Measurements from ENCODE around the gene C5. TPM values are rescaled to one million over a fixed set of nuclear protein-coding genes. Genes with fewer than 3 reads are reported as not detected.

The C5 gene
- total RNA-seq, 2 experiments from 2014 or later = 2.5 to 2.7 TPM

- no peak overlapping the region for H3K27ac Mint-ChIP-seq
- ChIA-PET POLR2A (no interaction called here), CTCF (no interaction called here)
- H3K36me3 Mint-ChIP-seq = peaks cover 2% of the 10 kb centered on the region
- no peak overlapping the region for H3K4me3 Mint-ChIP-seq
- no peaks in the 10 kb centered on the region for H3K9me3 Mint-ChIP-seq
- no peaks in the 10 kb centered on the region for H3K27me3 Mint-ChIP-seq
- peaks cover 8% of the 10 kb centered on the region for H3K4me1 Mint-ChIP-seq (ENCODE audit: low read depth)
- peak; percentile 44 for DNase-seq
- intact Hi-C loops (cut with micrococcal nuclease) = no loop called here
Observed at GRCh38 chr9:121009650-121010049, 40.4 kb downstream of the C5 start.

- Mint-ChIP-seq H3K4me1 (ENCODE audit: low read depth) (no peaks in the 10 kb centered on the region), H3K27me3 (no peaks in the 10 kb centered on the region), H3K9me3 (no peaks in the 10 kb centered on the region), H3K4me3 (no peak overlapping the region), H3K36me3 (no peaks in the 10 kb centered on the region), H3K27ac (no peak overlapping the region)
- DNase-seq = no peak
- CTCF ChIA-PET = interaction anchor here (1.0 to 1.5 kb wide), 3 partner anchors 16 to 61 kb away, joined by 3 to 5 read pairs (median 3); no protein-coding TSS in a partner anchor
- intact Hi-C loops (cut with micrococcal nuclease) = no loop called here
- POLR2A ChIA-PET = no interaction called here
Observed at GRCh38 chr9:120999317-120999716, 50.8 kb downstream of the C5 start.

- ChIA-PET POLR2A (no interaction called here), CTCF (interaction anchor here (0.7 to 1.5 kb wide), 4 partner anchors 15 to 62 kb away, joined by 3 to 5 read pairs (median 4); no protein-coding TSS in a partner anchor)
- no peak overlapping the region for H3K27ac Mint-ChIP-seq
- intact Hi-C loops (cut with micrococcal nuclease) = no loop called here
- no peaks in the 10 kb centered on the region for H3K9me3 Mint-ChIP-seq
- H3K36me3 Mint-ChIP-seq = no peaks in the 10 kb centered on the region
- no peaks in the 10 kb centered on the region for H3K27me3 Mint-ChIP-seq
- H3K4me1 Mint-ChIP-seq (ENCODE audit: low read depth) = no peaks in the 10 kb centered on the region
- no peak for DNase-seq
- H3K4me3 Mint-ChIP-seq = no peak overlapping the region
Observed at GRCh38 chr9:120998111-120998510, 52.0 kb downstream of the C5 start.

GRCh38 chr9:120997502-120997901, 52.6 kb downstream of the C5 start:
- Mint-ChIP-seq H3K4me1 (ENCODE audit: low read depth) (no peaks in the 10 kb centered on the region), H3K9me3 (no peaks in the 10 kb centered on the region), H3K27ac (no peak overlapping the region), H3K27me3 (no peaks in the 10 kb centered on the region), H3K4me3 (no peak overlapping the region), H3K36me3 (no peaks in the 10 kb centered on the region)
- ChIA-PET CTCF (no interaction called here), POLR2A (no interaction called here)
- intact Hi-C loops (cut with micrococcal nuclease) = no loop called here
- no peak for DNase-seq

- Mint-ChIP-seq H3K9me3 (no peaks in the 10 kb centered on the region), H3K27me3 (no peaks in the 10 kb centered on the region), H3K36me3 (no peaks in the 10 kb centered on the region), H3K4me1 (ENCODE audit: low read depth) (no peaks in the 10 kb centered on the region), H3K27ac (no peak overlapping the region), H3K4me3 (no peak overlapping the region)
- no peak for DNase-seq
- intact Hi-C loops (cut with micrococcal nuclease) = no loop called here
- ChIA-PET CTCF (interaction anchor here (1.9 kb wide), 1 partner anchor 64 kb away, joined by 5 read pairs; no protein-coding TSS in a partner anchor), POLR2A (no interaction called here)
Observed at GRCh38 chr9:120996409-120996808, 53.7 kb downstream of the C5 start.

GRCh38 chr9:120989065-120989464, 61.0 kb downstream of the C5 start:
- intact Hi-C loops (cut with micrococcal nuclease) = loop anchor here (10.0 kb wide), 1 partner anchor 176 kb away; no protein-coding TSS in a partner anchor
- H3K9me3 Mint-ChIP-seq = no peaks in the 10 kb centered on the region
- no peaks in the 10 kb centered on the region for H3K27me3 Mint-ChIP-seq
- POLR2A ChIA-PET = no interaction called here
- H3K4me1 Mint-ChIP-seq (ENCODE audit: low read depth) = no peaks in the 10 kb centered on the region
- H3K27ac Mint-ChIP-seq = no peak overlapping the region
- no peaks in the 10 kb centered on the region for H3K36me3 Mint-ChIP-seq
- DNase-seq = no peak
- CTCF ChIA-PET = interaction anchor here (0.7 kb wide), 1 partner anchor 39 kb away, joined by 3 read pairs; no protein-coding TSS in a partner anchor
- no peak overlapping the region for H3K4me3 Mint-ChIP-seq

GRCh38 chr9:120985819-120986222, 64.3 kb downstream of the C5 start:
- CTCF ChIA-PET = interaction anchor here (0.6 to 10.1 kb wide), 9 partner anchors 35 to 334 kb away, joined by 3 to 112 read pairs (median 4); no protein-coding TSS in a partner anchor
- no peak overlapping the region for H3K4me3 Mint-ChIP-seq
- H3K4me1 Mint-ChIP-seq (ENCODE audit: low read depth) = no peaks in the 10 kb centered on the region
- H3K27ac Mint-ChIP-seq = no peak overlapping the region
- H3K27me3 Mint-ChIP-seq = no peaks in the 10 kb centered on the region
- no peak for DNase-seq
- no peaks in the 10 kb centered on the region for H3K36me3 Mint-ChIP-seq
- H3K9me3 Mint-ChIP-seq = no peaks in the 10 kb centered on the region
- POLR2A ChIA-PET = no interaction called here
- intact Hi-C loops (cut with micrococcal nuclease) = loop anchor here (10.0 kb wide), 1 partner anchor 179 kb away; no protein-coding TSS in a partner anchor

- ChIA-PET POLR2A (no interaction called here), CTCF (interaction anchor here (1.2 to 10.1 kb wide), 4 partner anchors 15 to 228 kb away, joined by 3 to 112 read pairs (median 14); no protein-coding TSS in a partner anchor)
- Mint-ChIP-seq H3K27me3 (no peaks in the 10 kb centered on the region), H3K27ac (no peak overlapping the region), H3K9me3 (no peaks in the 10 kb centered on the region), H3K4me1 (ENCODE audit: low read depth) (no peaks in the 10 kb centered on the region), H3K4me3 (no peak overlapping the region), H3K36me3 (no peaks in the 10 kb centered on the region)
- intact Hi-C loops (cut with micrococcal nuclease) = loop anchor here (10.0 kb wide), 1 partner anchor 181 kb away; no protein-coding TSS in a partner anchor
- DNase-seq = no peak
Observed at GRCh38 chr9:120983259-120983837, 66.7 kb downstream of the C5 start.

- Mint-ChIP-seq H3K27ac (no peak overlapping the region), H3K27me3 (no peaks in the 10 kb centered on the region), H3K4me3 (no peak overlapping the region), H3K4me1 (ENCODE audit: low read depth) (no peaks in the 10 kb centered on the region), H3K36me3 (no peaks in the 10 kb centered on the region), H3K9me3 (no peaks in the 10 kb centered on the region)
- POLR2A ChIA-PET = no interaction called here
- DNase-seq = no peak
- intact Hi-C loops (cut with micrococcal nuclease) = loop anchor here (10.0 kb wide), 1 partner anchor 182 kb away; no protein-coding TSS in a partner anchor
- CTCF ChIA-PET = interaction anchor here (1.2 to 10.1 kb wide), 6 partner anchors 16 to 227 kb away, joined by 3 to 112 read pairs (median 5); no protein-coding TSS in a partner anchor
Observed at GRCh38 chr9:120982836-120983235, 67.2 kb downstream of the C5 start.

GRCh38 chr9:120980951-120981350, 69.1 kb downstream of the C5 start:
- no peaks in the 10 kb centered on the region for H3K9me3 Mint-ChIP-seq
- intact Hi-C loops (cut with micrococcal nuclease) = loop anchor here (1.0 to 10.0 kb wide), 3 partner anchors 79 to 184 kb away; no protein-coding TSS in a partner anchor
- H3K27me3 Mint-ChIP-seq = no peaks in the 10 kb centered on the region
- H3K4me3 Mint-ChIP-seq = no peak overlapping the region
- CTCF ChIA-PET = interaction anchor here (0.7 to 10.1 kb wide), 36 partner anchors 9 to 421 kb away, joined by 3 to 112 read pairs (median 5); partner anchors contain the start of gene CNTRL
- POLR2A ChIA-PET = interaction anchor here (1.2 kb wide), 1 partner anchor 140 kb away, joined by 3 read pairs; no protein-coding TSS in a partner anchor
- no peaks in the 10 kb centered on the region for H3K4me1 Mint-ChIP-seq (ENCODE audit: low read depth)
- no peak for DNase-seq
- no peak overlapping the region for H3K27ac Mint-ChIP-seq
- no peaks in the 10 kb centered on the region for H3K36me3 Mint-ChIP-seq

- Mint-ChIP-seq H3K27me3 (no peaks in the 10 kb centered on the region), H3K27ac (no peak overlapping the region), H3K4me3 (no peak overlapping the region), H3K36me3 (no peaks in the 10 kb centered on the region), H3K9me3 (no peaks in the 10 kb centered on the region), H3K4me1 (ENCODE audit: low read depth) (peaks cover 7% of the 10 kb centered on the region)
- CTCF ChIA-PET = interaction anchor here (0.7 to 10.1 kb wide), 5 partner anchors 29 to 421 kb away, joined by 3 to 112 read pairs (median 5); no protein-coding TSS in a partner anchor
- POLR2A ChIA-PET = no interaction called here
- DNase-seq = no peak
- intact Hi-C loops (cut with micrococcal nuclease) = loop anchor here (10.0 kb wide), 1 partner anchor 185 kb away; no protein-coding TSS in a partner anchor
Observed at GRCh38 chr9:120979797-120980196, 70.3 kb downstream of the C5 start.

- Mint-ChIP-seq H3K27ac (no peak overlapping the region), H3K9me3 (no peaks in the 10 kb centered on the region), H3K27me3 (no peaks in the 10 kb centered on the region), H3K4me1 (ENCODE audit: low read depth) (peaks cover 13% of the 10 kb centered on the region), H3K36me3 (no peaks in the 10 kb centered on the region), H3K4me3 (no peak overlapping the region)
- POLR2A ChIA-PET = no interaction called here
- DNase-seq = no peak
- intact Hi-C loops (cut with micrococcal nuclease) = no loop called here
- CTCF ChIA-PET = interaction anchor here (10.1 kb wide), 1 partner anchor 81 kb away, joined by 112 read pairs; no protein-coding TSS in a partner anchor
Observed at GRCh38 chr9:120978987-120979386, 71.1 kb downstream of the C5 start.
